Measurements from ENCODE around the gene ANKS1B. TPM values are rescaled to one million over a fixed set of nuclear protein-coding genes. Genes with fewer than 3 reads are reported as not detected.
A peak's percentile ranks its signal among the peaks of the same experiment; 100 is the strongest.

ANKS1B gene
- total RNA-seq, 1 experiment from 2014 or later: 0.10 TPM

- DNase-seq (ENCODE audit: extremely low read depth, low read depth): no peak
Observed at GRCh38 chr12:99966429-99966828, 18.3 kb downstream of the ANKS1B start.

- DNase-seq (ENCODE audit: extremely low read depth, low read depth): no peak
Observed at GRCh38 chr12:99960311-99960710, 24.4 kb downstream of the ANKS1B start.

GRCh38 chr12:99959549-99960170 lies 25.1 kb downstream of the ANKS1B start:
- DNase-seq (ENCODE audit: extremely low read depth, low read depth): peak; percentile 37

GRCh38 chr12:99957866-99958466 lies 26.8 kb downstream of the ANKS1B start:
- DNase-seq (ENCODE audit: extremely low read depth, low read depth): no peak

- DNase-seq (ENCODE audit: extremely low read depth, low read depth): no peak
Observed at GRCh38 chr12:99954724-99955123, 30.0 kb downstream of the ANKS1B start.

DNA sequence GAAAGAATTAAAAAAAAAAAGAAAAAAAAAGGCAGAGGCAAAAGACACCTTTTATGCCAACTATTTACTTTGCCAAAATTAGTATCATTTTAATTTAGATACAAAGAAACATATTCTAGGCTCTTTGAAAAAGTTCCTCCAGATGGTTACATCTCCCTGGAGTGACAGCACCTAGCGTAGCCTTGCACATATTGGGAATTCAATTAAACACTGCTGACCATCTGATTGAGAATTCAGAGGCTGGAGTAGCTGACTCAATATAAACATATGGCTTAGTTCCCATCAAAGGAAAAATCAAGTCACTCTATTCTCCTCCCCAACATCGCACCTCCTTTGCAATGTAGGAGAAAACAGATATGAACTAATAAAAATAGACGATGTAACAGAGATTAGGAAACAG lies 36.4 kb downstream of the ANKS1B start:
- DNase-seq (ENCODE audit: extremely low read depth, low read depth): no peak

- DNase-seq (ENCODE audit: extremely low read depth, low read depth): no peak
Observed at GRCh38 chr12:99946131-99946530, 38.6 kb downstream of the ANKS1B start.

DNA sequence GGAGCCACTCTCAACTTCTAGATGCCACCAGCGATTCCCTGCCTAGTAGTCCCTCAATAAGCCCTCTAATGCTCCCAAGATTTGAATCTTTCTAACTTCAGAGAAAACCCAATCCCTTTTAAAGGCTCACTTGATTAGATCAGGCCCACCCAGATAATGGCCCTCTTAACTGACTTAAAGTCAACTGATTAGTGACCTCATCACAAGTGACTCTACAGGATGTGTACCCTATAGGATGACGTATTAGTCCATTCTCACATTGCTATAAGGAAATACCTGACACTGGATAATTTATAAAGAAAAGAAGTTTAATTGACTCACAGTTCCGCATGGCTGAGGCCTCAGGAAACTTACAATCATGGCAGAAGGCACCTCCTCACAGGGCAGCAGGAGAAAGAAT lies 49.1 kb downstream of the ANKS1B start:
- no peak for DNase-seq (ENCODE audit: extremely low read depth, low read depth)

- DNase-seq (ENCODE audit: extremely low read depth, low read depth): no peak
Observed at GRCh38 chr12:99926511-99927169, 58.1 kb downstream of the ANKS1B start.

GRCh38 chr12:99920353-99920960 lies 64.3 kb downstream of the ANKS1B start:
- no peak for DNase-seq (ENCODE audit: extremely low read depth, low read depth)

- DNase-seq (ENCODE audit: extremely low read depth, low read depth): no peak
Observed at GRCh38 chr12:99917711-99918402, 66.9 kb downstream of the ANKS1B start.

- no peak for DNase-seq (ENCODE audit: extremely low read depth, low read depth)
Observed at GRCh38 chr12:99916555-99916954, 68.2 kb downstream of the ANKS1B start.

DNA sequence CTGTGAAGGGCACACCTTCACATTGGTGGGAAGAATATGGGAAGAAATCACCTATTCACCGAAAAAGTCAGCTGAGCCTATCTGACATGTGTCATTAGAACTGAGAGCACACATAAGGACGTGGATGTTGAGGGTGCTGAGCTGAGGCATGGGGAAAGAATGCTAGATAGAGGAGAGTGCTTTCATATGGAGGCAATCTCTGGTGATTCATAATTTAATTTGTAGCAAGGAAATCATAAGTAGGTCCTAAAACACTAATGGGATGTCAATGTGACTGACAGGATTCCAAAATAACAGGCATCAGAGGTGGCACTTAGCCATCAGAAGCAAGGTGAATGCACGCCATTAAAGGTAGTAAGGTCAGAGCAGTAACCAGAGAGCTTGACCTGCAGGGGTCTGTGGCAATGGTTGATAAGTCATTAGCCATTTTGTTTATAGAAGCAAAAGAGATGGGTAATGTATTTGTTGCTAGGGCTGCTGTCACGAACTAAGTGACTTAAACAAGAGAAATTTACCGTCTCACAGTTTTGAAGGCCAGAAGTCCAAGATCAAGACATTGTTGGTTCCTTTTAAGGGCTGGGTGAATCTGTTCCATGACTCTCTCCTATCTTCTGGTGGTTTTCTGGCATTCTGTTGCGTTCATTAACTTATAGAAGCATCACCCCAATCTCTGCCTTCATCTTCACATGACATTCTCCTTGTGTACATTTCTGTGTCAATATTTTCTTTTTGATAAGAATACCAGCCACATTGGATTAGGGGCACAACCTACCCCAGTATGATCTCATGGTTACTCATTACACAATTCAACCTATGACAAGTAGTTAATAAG lies 69.3 kb downstream of the ANKS1B start:
- DNase-seq (ENCODE audit: extremely low read depth, low read depth): no peak

DNA sequence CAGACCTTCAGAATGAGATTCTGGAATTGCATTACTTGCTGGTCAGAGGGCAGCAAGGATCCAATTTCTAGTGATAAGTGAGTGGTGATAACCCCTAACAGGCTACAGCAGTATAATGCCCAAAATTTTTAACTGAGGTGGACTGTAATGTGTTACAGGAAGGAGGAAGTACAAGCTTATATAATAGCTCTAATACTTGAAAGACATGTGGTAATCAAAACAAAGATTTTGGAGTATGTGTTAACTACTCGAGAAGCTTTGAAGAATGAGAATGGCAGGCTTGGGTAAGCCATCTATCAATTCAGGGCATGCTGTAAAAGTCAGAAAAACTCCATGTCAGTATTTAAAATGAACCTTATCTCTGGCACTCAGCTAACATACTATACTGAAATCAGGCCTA lies 70.5 kb downstream of the ANKS1B start:
- DNase-seq (ENCODE audit: extremely low read depth, low read depth): no peak

- no peak for DNase-seq (ENCODE audit: extremely low read depth, low read depth)
Observed at GRCh38 chr12:99911967-99912366, 72.8 kb downstream of the ANKS1B start.

- DNase-seq (ENCODE audit: extremely low read depth, low read depth): peak; percentile 7
Observed at GRCh38 chr12:99911081-99911480, 73.7 kb downstream of the ANKS1B start.

DNA sequence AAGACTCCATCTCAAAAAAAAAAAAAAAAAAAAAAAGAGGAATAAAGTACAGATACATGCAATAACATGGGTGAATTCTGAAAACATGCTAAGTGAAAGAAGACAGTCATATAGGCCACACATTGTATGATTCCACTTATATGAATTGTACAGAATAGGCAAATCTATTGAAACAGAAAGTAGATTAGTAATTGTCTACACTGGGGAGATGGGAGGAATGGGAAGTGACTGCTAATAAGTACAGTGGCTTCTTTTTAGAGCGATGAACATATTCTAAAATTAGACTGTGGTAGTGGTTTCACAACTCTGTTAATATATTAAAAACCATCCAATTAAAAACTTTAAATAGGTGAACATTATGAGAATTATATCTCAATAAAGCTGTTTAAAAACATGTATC lies 74.4 kb downstream of the ANKS1B start:
- no peak for DNase-seq (ENCODE audit: extremely low read depth, low read depth)

GRCh38 chr12:99906786-99907579 lies 77.8 kb downstream of the ANKS1B start:
- no peak for DNase-seq (ENCODE audit: extremely low read depth, low read depth)

GRCh38 chr12:99901181-99901580 lies 83.6 kb downstream of the ANKS1B start:
- no peak for DNase-seq (ENCODE audit: extremely low read depth, low read depth)
